ENCODE results near the gene STK11IP.

- TF ChIP-seq EZH2 (optimal IDR thresholded peaks at IDR 0.05; ENCODE audit: low read depth, low read length) (no peak), CTCF (IDR thresholded peaks at IDR 0.05; ENCODE audit: low read length) (no peak), EZH2phosphoT487 (IDR thresholded peaks at IDR 0.05; ENCODE audit: low read length) (no peak)
These were observed 29.7 kb downstream of the STK11IP start, which contains the start of gene SLC4A3 for GRCh38 chr2:219627103-219628100.
